DND-41 (cell line): ENCODE measurements around the gene CAMTA2.

ENCODE experiments used
- CTCF ChIP-seq: IDR thresholded peaks from 2 replicates; pipeline ENCODE4 v1.5.1; 2012; ENCODE audit warnings: borderline replicate concordance, low read length, moderate library complexity, mild to moderate bottlenecking; ENCODE audit not compliant: poor library complexity, severe bottlenecking; ENCODE audit errors: extremely low read depth
- EZH2 ChIP-seq: IDR thresholded peaks from 3 replicates; pipeline ENCODE4 v1.6.1; 2012; ENCODE audit warnings: borderline replicate concordance, low read depth, mild to moderate bottlenecking, moderate library complexity, low read length, inconsistent platforms; ENCODE audit not compliant: severe bottlenecking

GRCh38 chr17:4948931-4949320 is 38.5 kb downstream of the CAMTA2 start:
- no peak for TF ChIP-seq CTCF
- no peak for TF ChIP-seq EZH2
